OCI-LY1 (cell line): Measurements from ENCODE around the gene CFAP52.

Experiments
- H2AFZ ChIP-seq: fragments of 200-600 bp; sonication (generic), shearing (Covaris generic); 2 replicates; pipeline ENCODE4 v1.6.0; 2014; ENCODE audit warnings: antibody characterized with exemption, mild to moderate bottlenecking, low read length
- H3F3A ChIP-seq: fragments of 200-600 bp; sonication (generic), shearing (Covaris generic); 2 replicates; pipeline ENCODE4 v1.6.0; 2014; ENCODE audit warnings: mild to moderate bottlenecking, antibody characterized with exemption, low read length, moderate library complexity; ENCODE audit not compliant: insufficient read depth
- H3K27ac ChIP-seq: fragments of 200-600 bp; sonication (generic); 2 replicates; pipeline ENCODE4 v1.5.1; 2014; ENCODE audit warnings: low read length, mixed run types, mild to moderate bottlenecking, low read depth; ENCODE audit not compliant: poor library complexity, severe bottlenecking
- H3K27me3 ChIP-seq: fragments of 200-600 bp; sonication (generic); 2 replicates; pipeline ENCODE4 v1.6.0; 2014; ENCODE audit warnings: antibody characterized with exemption, mild to moderate bottlenecking, low read length, moderate library complexity; ENCODE audit not compliant: insufficient read depth
- H3K36me3 ChIP-seq: fragments of 200-600 bp; sonication (generic); 2 replicates; pipeline ENCODE4 v1.6.1; 2014; ENCODE audit warnings: mild to moderate bottlenecking, antibody characterized with exemption, low read length, moderate library complexity, mixed read lengths; ENCODE audit not compliant: insufficient read depth
- H3K4me1 ChIP-seq: fragments of 200-600 bp; sonication (generic); 2 replicates; pipeline ENCODE4 v1.5.1; 2014; ENCODE audit warnings: mild to moderate bottlenecking, low read length, moderate library complexity; ENCODE audit not compliant: insufficient read depth, severe bottlenecking
- H3K4me2 ChIP-seq: fragments of 200-600 bp; sonication (generic), shearing (Covaris generic); 2 replicates; pipeline ENCODE4 v1.6.1; 2014; ENCODE audit warnings: low read length
- H3K4me3 ChIP-seq: fragments of 200-600 bp; sonication (generic); 2 replicates; pipeline ENCODE4 v1.5.1; 2014; ENCODE audit warnings: low read length, low read depth, mild to moderate bottlenecking, mixed read lengths; ENCODE audit not compliant: poor library complexity, severe bottlenecking
- H3K79me2 ChIP-seq: fragments of 200-600 bp; shearing (Covaris generic); 2 replicates; pipeline ENCODE4 v1.6.1; 2016; ENCODE audit warnings: mixed run types, low read length, mixed read lengths; ENCODE audit not compliant: insufficient read depth
- H3K9ac ChIP-seq: fragments of 200-600 bp; sonication (generic), shearing (Covaris generic); 2 replicates; pipeline ENCODE4 v1.6.1; 2014; ENCODE audit warnings: mild to moderate bottlenecking, low read length, mixed read lengths
- H3K9me2 ChIP-seq: fragments of 200-600 bp; sonication (generic), shearing (Covaris generic); 2 replicates; pipeline ENCODE4 v1.6.1; 2014; ENCODE audit warnings: low read depth, mild to moderate bottlenecking, low read length, mixed read lengths
- H3K9me3 ChIP-seq: fragments of 200-600 bp; shearing (Covaris generic); 2 replicates; pipeline ENCODE4 v1.6.1; 2014; ENCODE audit warnings: low read length, mixed read lengths
- H4K20me1 ChIP-seq: fragments of 200-600 bp; sonication (generic), shearing (Covaris generic); 2 replicates; pipeline ENCODE4 v1.6.0; 2016; ENCODE audit warnings: mild to moderate bottlenecking, low read length; ENCODE audit not compliant: insufficient read depth
- CTCF ChIP-seq: fragments of 200-600 bp; sonication (generic), shearing (Covaris generic); IDR thresholded peaks from 2 replicates; pipeline ENCODE4 v1.5.1; 2017; ENCODE audit warnings: mild to moderate bottlenecking, antibody characterized with exemption, low read length, moderate library complexity, mixed read lengths
- EZH2 ChIP-seq: fragments of 200-600 bp; sonication (generic), shearing (Covaris generic); IDR thresholded peaks from 2 replicates; pipeline ENCODE4 v1.8.0; 2017; ENCODE audit warnings: borderline replicate concordance, mixed run types, mild to moderate bottlenecking, antibody characterized with exemption, low read length, moderate library complexity, mixed read lengths

CFAP52 gene

GRCh38 chr17:9576521-9577372, at the start of gene CFAP52:
CFAP52 (plus strand) TSS chr17:9576642; CDS start chr17:9576696, 54 bp downstream.
- H3K36me3 ChIP-seq, result no peaks in the 10 kb centered on the region
- H3K9ac ChIP-seq, result peak within 1 kb of the TSS; percentile 93
- peak within 1 kb of the TSS; percentile 94 for H3K4me3 ChIP-seq
- no peaks in the 10 kb centered on the region for H3K9me3 ChIP-seq
- no peak within 1 kb of the TSS for H3K27ac ChIP-seq
- H3K4me1 ChIP-seq, result peaks cover 22% of the 10 kb centered on the region
- no peaks in the 10 kb centered on the region for H3K27me3 ChIP-seq
- peak within 1 kb of the TSS; percentile 82 for H3K4me2 ChIP-seq
- no peaks in the 10 kb centered on the region for H3K9me2 ChIP-seq
- peak; percentile 82 for TF ChIP-seq CTCF
- no peak for TF ChIP-seq EZH2
- H2AFZ ChIP-seq, result peak within 1 kb of the TSS; percentile 95
- H3K79me2 ChIP-seq, result no peaks in the 10 kb centered on the region
- H3F3A ChIP-seq, result peaks cover 4% of the 10 kb centered on the region; the same call in 1 of the 2 replicates
- H4K20me1 ChIP-seq, result no peaks in the 10 kb centered on the region

- Histone ChIP-seq H3K9me2 (no peaks in the 10 kb centered on the region), H3K79me2 (no peaks in the 10 kb centered on the region), H3K36me3 (no peaks in the 10 kb centered on the region), H3K4me1 (no peaks in the 10 kb centered on the region), H3K9me3 (no peaks in the 10 kb centered on the region), H3K9ac (no peak overlapping the region), H3K4me2 (no peak overlapping the region), H3K27me3 (no peaks in the 10 kb centered on the region), H3K4me3 (no peak overlapping the region), H4K20me1 (no peaks in the 10 kb centered on the region), H2AFZ (no peak overlapping the region), H3K27ac (no peak overlapping the region), H3F3A (no peaks in the 10 kb centered on the region)
- TF ChIP-seq EZH2 (no peak), CTCF (no peak)
Measured at GRCh38 chr17:9527788-9528187, 48.7 kb upstream of the CFAP52 start.

GRCh38 chr17:9529033-9529700, 47.3 kb upstream of the CFAP52 start:
- no peaks in the 10 kb centered on the region for H3F3A ChIP-seq
- no peaks in the 10 kb centered on the region for H3K9me3 ChIP-seq
- no peak overlapping the region for H2AFZ ChIP-seq
- peak; percentile 55 for TF ChIP-seq CTCF
- no peak for TF ChIP-seq EZH2
- no peak overlapping the region for H3K4me3 ChIP-seq
- no peak overlapping the region for H3K27ac ChIP-seq
- no peaks in the 10 kb centered on the region for H3K4me1 ChIP-seq
- no peak overlapping the region for H3K9ac ChIP-seq
- H3K27me3 ChIP-seq, result no peaks in the 10 kb centered on the region
- no peaks in the 10 kb centered on the region for H3K79me2 ChIP-seq
- no peaks in the 10 kb centered on the region for H3K36me3 ChIP-seq
- no peaks in the 10 kb centered on the region for H3K9me2 ChIP-seq
- no peak overlapping the region for H3K4me2 ChIP-seq
- no peaks in the 10 kb centered on the region for H4K20me1 ChIP-seq
